ENCODE data around the gene RAMP2.

RAMP2 gene

GRCh38 chr17:42798011-42798382 lies 37.0 kb downstream of the RAMP2 start:
- H4K20me1 ChIP-seq, result no peaks in the 10 kb centered on the region
- no peaks in the 10 kb centered on the region for H3K9me3 ChIP-seq
- H3K9ac ChIP-seq, result peak overlapping the region; percentile 85
- peaks cover 21% of the 10 kb centered on the region for H3K36me3 ChIP-seq
- peak overlapping the region; percentile 69 for H3K27ac ChIP-seq
- no peak for TF ChIP-seq Cebpa-rat (IDR thresholded peaks at IDR 0.05)
- H3K4me2 ChIP-seq, result peak overlapping the region; percentile 98
- H3K27me3 ChIP-seq, result no peaks in the 10 kb centered on the region
- H3K4me3 ChIP-seq, result peak overlapping the region; percentile 85
- peaks cover 21% of the 10 kb centered on the region for H3K4me1 ChIP-seq

GRCh38 chr17:42798383-42799380 lies 37.7 kb downstream of the RAMP2 start, which contains the start of the genes CNTD1 and COA3:
Gene CNTD1, plus strand, starts transcription at chr17:42798861. Its CDS starts 207 bp downstream, at chr17:42799068.
Gene COA3, minus strand, starts transcription at chr17:42798704. Its CDS starts 23 bp downstream, at chr17:42798681.
- no peak for TF ChIP-seq Cebpa-rat (IDR thresholded peaks at IDR 0.05)
- peak within 1 kb of the TSS; percentile 85 for H3K4me3 ChIP-seq
- peak within 1 kb of the TSS; percentile 85 for H3K9ac ChIP-seq
- H3K27me3 ChIP-seq, result no peaks in the 10 kb centered on the region
- H3K36me3 ChIP-seq, result peaks cover 21% of the 10 kb centered on the region
- peak within 1 kb of the TSS; percentile 98 for H3K4me2 ChIP-seq
- H4K20me1 ChIP-seq, result no peaks in the 10 kb centered on the region
- peak within 1 kb of the TSS; percentile 69 for H3K27ac ChIP-seq
- H3K4me1 ChIP-seq, result peaks cover 21% of the 10 kb centered on the region
- no peaks in the 10 kb centered on the region for H3K9me3 ChIP-seq

GRCh38 chr17:42803074-42803883 lies 42.3 kb downstream of the RAMP2 start:
- no peak for TF ChIP-seq Cebpa-rat (IDR thresholded peaks at IDR 0.05)
- H3K27me3 ChIP-seq, result no peaks in the 10 kb centered on the region
- H3K9me3 ChIP-seq, result no peaks in the 10 kb centered on the region
- no peak overlapping the region for H3K27ac ChIP-seq
- no peaks in the 10 kb centered on the region for H4K20me1 ChIP-seq
- no peak overlapping the region for H3K4me3 ChIP-seq
- no peak overlapping the region for H3K4me2 ChIP-seq
- 0 out of 2 replicates have a peak, but pooled peaks cover 4% of the 10 kb centered on the region for H3K36me3 ChIP-seq
- H3K9ac ChIP-seq, result no peak overlapping the region
- peaks cover 5% of the 10 kb centered on the region; the same call in 1 of the 2 replicates for H3K4me1 ChIP-seq

GRCh38 chr17:42804918-42805367 lies 43.9 kb downstream of the RAMP2 start:
- Histone ChIP-seq H3K27ac (no peak overlapping the region), H3K9me3 (no peaks in the 10 kb centered on the region), H3K9ac (no peak overlapping the region), H3K4me2 (no peak overlapping the region), H4K20me1 (no peaks in the 10 kb centered on the region), H3K4me3 (no peak overlapping the region), H3K27me3 (no peaks in the 10 kb centered on the region), H3K36me3 (peaks cover 21% of the 10 kb centered on the region), H3K4me1 (no peaks in the 10 kb centered on the region)
- no peak for TF ChIP-seq Cebpa-rat (IDR thresholded peaks at IDR 0.05)

GRCh38 chr17:42806249-42806648 lies 45.2 kb downstream of the RAMP2 start:
- Histone ChIP-seq H3K4me1 (no peaks in the 10 kb centered on the region), H3K4me2 (no peak overlapping the region), H3K27me3 (no peaks in the 10 kb centered on the region), H3K27ac (no peak overlapping the region), H3K9me3 (no peaks in the 10 kb centered on the region), H3K36me3 (peaks cover 34% of the 10 kb centered on the region), H3K4me3 (no peak overlapping the region), H4K20me1 (no peaks in the 10 kb centered on the region), H3K9ac (no peak overlapping the region)
- TF ChIP-seq Cebpa-rat (IDR thresholded peaks at IDR 0.05), result no peak

- Histone ChIP-seq H3K9ac (no peak overlapping the region), H3K36me3 (peaks cover 63% of the 10 kb centered on the region), H3K9me3 (no peaks in the 10 kb centered on the region), H3K4me2 (no peak overlapping the region), H3K27ac (no peak overlapping the region), H3K4me1 (no peaks in the 10 kb centered on the region), H3K27me3 (no peaks in the 10 kb centered on the region), H3K4me3 (no peak overlapping the region), H4K20me1 (no peaks in the 10 kb centered on the region)
- no peak for TF ChIP-seq Cebpa-rat (IDR thresholded peaks at IDR 0.05)
Observed at GRCh38 chr17:42809250-42809649, 48.2 kb downstream of the RAMP2 start.

Data from BLaER1 (cell line).